Measurements from ENCODE around the gene C2orf81. TPM values are rescaled to one million over a fixed set of nuclear protein-coding genes. Genes with fewer than 3 reads are reported as not detected.
A peak's percentile ranks its signal among the peaks of the same experiment; 100 is the strongest.

C2orf81 gene
- total RNA-seq, 1 experiment from 2014 or later: not detected

GRCh38 chr2:74415762-74416395 is 5.5 kb downstream of the C2orf81 start:
- Histone ChIP-seq H3K27me3 (no peaks in the 10 kb centered on the region), H3K36me3 (no peaks in the 10 kb centered on the region), H3K9me3 (no peaks in the 10 kb centered on the region), H3K4me3 (no peak overlapping the region)
- DNase-seq: no peak

GRCh38 chr2:74414881-74415761 is 6.3 kb downstream of the C2orf81 start:
- Histone ChIP-seq H3K36me3 (no peaks in the 10 kb centered on the region), H3K27me3 (no peaks in the 10 kb centered on the region), H3K9me3 (no peaks in the 10 kb centered on the region), H3K4me3 (no peak overlapping the region)
- no peak for DNase-seq

GRCh38 chr2:74414441-74414840 is 7.0 kb downstream of the C2orf81 start:
- no peaks in the 10 kb centered on the region for H3K9me3 ChIP-seq
- H3K4me3 ChIP-seq: no peak overlapping the region
- no peaks in the 10 kb centered on the region for H3K27me3 ChIP-seq
- no peak for DNase-seq
- H3K36me3 ChIP-seq: no peaks in the 10 kb centered on the region

GRCh38 chr2:74413001-74413698 is 8.3 kb downstream of the C2orf81 start:
- H3K27me3 ChIP-seq: no peaks in the 10 kb centered on the region
- no peaks in the 10 kb centered on the region for H3K36me3 ChIP-seq
- H3K9me3 ChIP-seq: no peaks in the 10 kb centered on the region
- H3K4me3 ChIP-seq: no peak overlapping the region
- DNase-seq: no peak

- H3K27me3 ChIP-seq: no peaks in the 10 kb centered on the region
Observed at GRCh38 chr2:74407682-74408081, 13.7 kb downstream of the C2orf81 start.

GRCh38 chr2:74406035-74406434 is 15.4 kb downstream of the C2orf81 start:
- no peak for DNase-seq
- H3K36me3 ChIP-seq: no peaks in the 10 kb centered on the region
- H3K4me3 ChIP-seq: no peak overlapping the region
- H3K9me3 ChIP-seq: no peaks in the 10 kb centered on the region
- H3K27me3 ChIP-seq: no peaks in the 10 kb centered on the region

More at GRCh38 chr2:74407682-74408081, 13.7 kb downstream of the C2orf81 start:
- Histone ChIP-seq H3K4me3 (no peak overlapping the region), H3K36me3 (no peaks in the 10 kb centered on the region), H3K9me3 (no peaks in the 10 kb centered on the region)
- DNase-seq: no peak

- H3K36me3 ChIP-seq: no peaks in the 10 kb centered on the region
- DNase-seq: no peak
- H3K4me3 ChIP-seq: no peak overlapping the region
- H3K9me3 ChIP-seq: no peaks in the 10 kb centered on the region
- no peaks in the 10 kb centered on the region for H3K27me3 ChIP-seq
Observed at GRCh38 chr2:74401891-74402290, 19.5 kb downstream of the C2orf81 start.

GRCh38 chr2:74399785-74400184 is 21.6 kb downstream of the C2orf81 start:
- no peaks in the 10 kb centered on the region for H3K36me3 ChIP-seq
- H3K27me3 ChIP-seq: no peaks in the 10 kb centered on the region
- H3K4me3 ChIP-seq: no peak overlapping the region
- no peaks in the 10 kb centered on the region for H3K9me3 ChIP-seq
- DNase-seq: no peak

GRCh38 chr2:74396149-74396548 is 25.3 kb downstream of the C2orf81 start:
- H3K27me3 ChIP-seq: no peaks in the 10 kb centered on the region
- DNase-seq: no peak
- H3K36me3 ChIP-seq: no peaks in the 10 kb centered on the region
- no peaks in the 10 kb centered on the region for H3K9me3 ChIP-seq
- H3K4me3 ChIP-seq: no peak overlapping the region

- H3K27me3 ChIP-seq: no peaks in the 10 kb centered on the region
- H3K4me3 ChIP-seq: no peak overlapping the region
- no peak for DNase-seq
- no peaks in the 10 kb centered on the region for H3K9me3 ChIP-seq
- no peaks in the 10 kb centered on the region for H3K36me3 ChIP-seq
Observed at GRCh38 chr2:74393525-74393924, 27.9 kb downstream of the C2orf81 start.

- DNase-seq: no peak
- Histone ChIP-seq H3K36me3 (no peaks in the 10 kb centered on the region), H3K27me3 (no peaks in the 10 kb centered on the region), H3K9me3 (no peaks in the 10 kb centered on the region), H3K4me3 (peak overlapping the region; percentile 76)
Observed at GRCh38 chr2:74392449-74392743, 29.0 kb downstream of the C2orf81 start.

- H3K36me3 ChIP-seq: no peaks in the 10 kb centered on the region
- peak overlapping the region; percentile 76 for H3K4me3 ChIP-seq
- peak; percentile 77 for DNase-seq
- H3K9me3 ChIP-seq: no peaks in the 10 kb centered on the region
- H3K27me3 ChIP-seq: no peaks in the 10 kb centered on the region
Observed at GRCh38 chr2:74391580-74392448, 29.6 kb downstream of the C2orf81 start.

GRCh38 chr2:74391209-74391579 is 30.2 kb downstream of the C2orf81 start:
- Histone ChIP-seq H3K4me3 (peak overlapping the region; percentile 76), H3K36me3 (no peaks in the 10 kb centered on the region), H3K9me3 (no peaks in the 10 kb centered on the region), H3K27me3 (no peaks in the 10 kb centered on the region)
- no peak for DNase-seq

- no peaks in the 10 kb centered on the region for H3K36me3 ChIP-seq
- no peaks in the 10 kb centered on the region for H3K9me3 ChIP-seq
- no peaks in the 10 kb centered on the region for H3K27me3 ChIP-seq
- DNase-seq: no peak
- peak overlapping the region; percentile 76 for H3K4me3 ChIP-seq
Observed at GRCh38 chr2:74390606-74391005, 30.8 kb downstream of the C2orf81 start.

GRCh38 chr2:74387346-74387745 is 34.1 kb downstream of the C2orf81 start:
- H3K36me3 ChIP-seq: 0 out of 2 replicates have a peak, but pooled peaks cover 5% of the 10 kb centered on the region
- no peak for DNase-seq
- no peaks in the 10 kb centered on the region for H3K9me3 ChIP-seq
- no peaks in the 10 kb centered on the region for H3K27me3 ChIP-seq
- H3K4me3 ChIP-seq: no peak overlapping the region

GRCh38 chr2:74385396-74385795 is 36.0 kb downstream of the C2orf81 start:
- no peak for DNase-seq
- Histone ChIP-seq H3K9me3 (no peaks in the 10 kb centered on the region), H3K27me3 (no peaks in the 10 kb centered on the region), H3K36me3 (peaks cover 10% of the 10 kb centered on the region), H3K4me3 (no peak overlapping the region)

GRCh38 chr2:74384051-74384450 is 37.4 kb downstream of the C2orf81 start:
- Histone ChIP-seq H3K27me3 (no peaks in the 10 kb centered on the region), H3K9me3 (no peaks in the 10 kb centered on the region), H3K36me3 (peaks cover 10% of the 10 kb centered on the region), H3K4me3 (no peak overlapping the region)
- no peak for DNase-seq
